Hepatocyte (in vitro differentiated cells): ENCODE results near the gene PLA2G3. TPM values are rescaled to one million over a fixed set of nuclear protein-coding genes. Genes with fewer than 3 reads are reported as not detected.

Experiments used
- DNase-seq: peaks from one replicate; pipeline ENCODE4 v3.0.0-alpha.2; 2016; ENCODE audit warnings: low spot score
- H2AFZ ChIP-seq: fragments of 200-600 bp; sonication (generic); 2 replicates; pipeline ENCODE4 v1.6.0; 2016; ENCODE audit warnings: antibody characterized with exemption, mild to moderate bottlenecking
- H3K27ac ChIP-seq: fragments of 200-600 bp; sonication (generic); 2 replicates; pipeline ENCODE4 v1.5.1; 2016; ENCODE audit warnings: mild to moderate bottlenecking
- H3K27me3 ChIP-seq: fragments of 200-600 bp; sonication (generic); 2 replicates; pipeline ENCODE4 v1.6.1; 2016
- H3K36me3 ChIP-seq: fragments of 200-600 bp; sonication (generic); replicated peaks from 2 replicates; pipeline ENCODE4 v1.5.1; 2016; ENCODE audit warnings: low read depth; ENCODE audit not compliant: insufficient read depth
- H3K4me1 ChIP-seq: fragments of 200-600 bp; sonication (generic); 2 replicates; pipeline ENCODE4 v1.5.1; 2016; ENCODE audit warnings: mild to moderate bottlenecking, moderate library complexity; ENCODE audit not compliant: insufficient read depth
- H3K4me2 ChIP-seq: fragments of 200-600 bp; sonication (generic); 2 replicates; pipeline ENCODE4 v1.6.0; 2016
- H3K4me3 ChIP-seq: fragments of 200-600 bp; sonication (generic); 2 replicates; pipeline ENCODE4 v1.5.1; 2016; ENCODE audit warnings: mild to moderate bottlenecking
- H3K79me2 ChIP-seq: fragments of 200-600 bp; sonication (generic); 2 replicates; pipeline ENCODE4 v1.6.0; 2017; ENCODE audit warnings: mild to moderate bottlenecking
- H3K9me2 ChIP-seq: fragments of 200-600 bp; sonication (generic); replicated peaks from 2 replicates; pipeline ENCODE4 v1.6.0; 2017; ENCODE audit warnings: mild to moderate bottlenecking; ENCODE audit not compliant: insufficient read depth
- H3K9me3 ChIP-seq: fragments of 200-600 bp; sonication (generic); 2 replicates; pipeline ENCODE4 v1.5.1; 2016; ENCODE audit warnings: low read depth, mild to moderate bottlenecking
- H4K20me1 ChIP-seq: fragments of 200-600 bp; sonication (generic); 2 replicates; pipeline ENCODE4 v1.6.0; 2016; ENCODE audit warnings: mild to moderate bottlenecking; ENCODE audit not compliant: insufficient read depth, poor library complexity, severe bottlenecking
- EZH2 ChIP-seq: fragments of 200-600 bp; sonication (generic); IDR thresholded peaks from 2 replicates; pipeline ENCODE4 v1.6.1; 2016; ENCODE audit warnings: antibody characterized with exemption, mild to moderate bottlenecking, borderline replicate concordance
- EZH2phosphoT487 ChIP-seq: fragments of 200-600 bp; sonication (generic); IDR thresholded peaks from one replicate; pipeline ENCODE4 v1.6.1; 2018; ENCODE audit warnings: antibody characterized with exemption, mild to moderate bottlenecking, low read depth, moderate library complexity; ENCODE audit not compliant: unreplicated experiment, severe bottlenecking
- WGBS: methylation state at CpG from one replicate; pipeline ENCODE4 v1.1.6; 2016; ENCODE audit warnings: low lambda C conversion rate; ENCODE audit errors: missing lambda C conversion rate; 5-methylcytosine and 5-hydroxymethylcytosine counted together
- polyA plus RNA-seq: library from polyadenylated mRNA; unstranded; fragments of >200 nt; fragmentation: Nextera tagmentation; extraction: Ambion mirVana; gene quantifications from 2 replicates; pipeline ENCODE4 v1.2.1, GENCODE V29; 2016
- total RNA-seq: library from RNA; depleted of rRNA; stranded (reverse); fragments of >200 nt; gene quantifications from 2 replicates; pipeline ENCODE4 v1.2.3, GENCODE V29; 2014
- TF ChIP-seq, protein P1 (sequence below): fragments of 200-600 bp; sonication (generic); IDR thresholded peaks from 2 replicates; pipeline ENCODE4 v1.5.1; 2016; ENCODE audit warnings: antibody characterized with exemption, mild to moderate bottlenecking; ENCODE audit not compliant: poor library complexity

PLA2G3 gene
- total and polyA plus RNA-seq, 2 experiments from 2014 or later = 0.10 to 0.52 TPM

DNA sequence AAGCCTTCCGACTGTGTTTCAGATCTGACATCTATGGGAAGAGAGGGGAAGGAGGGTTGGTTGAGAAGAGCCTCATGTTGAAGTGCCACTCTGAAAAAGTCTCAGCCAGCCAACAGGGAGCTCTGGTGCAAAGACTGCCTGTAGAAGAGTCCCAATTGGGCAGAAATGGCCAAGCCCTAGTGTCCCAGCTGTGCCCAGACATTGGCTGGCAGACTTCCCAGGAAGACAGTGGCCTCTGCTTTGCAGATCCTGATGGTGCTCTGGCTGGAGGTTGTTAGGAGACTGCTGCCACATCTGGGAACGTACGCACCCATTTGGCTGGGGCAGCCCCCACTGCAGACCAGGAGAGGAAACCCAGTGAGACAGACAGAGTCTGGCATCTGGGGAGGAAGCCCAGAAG, 3.2 kb upstream of the PLA2G3 start:
- DNase-seq = no peak
- Histone ChIP-seq H3K4me2 (no peak overlapping the region), H3K27me3 (peaks cover 14% of the 10 kb centered on the region), H3K79me2 (no peaks in the 10 kb centered on the region), H3K9me3 (peaks cover 4% of the 10 kb centered on the region), H3K4me1 (no peaks in the 10 kb centered on the region), H3K4me3 (no peak overlapping the region), H2AFZ (no peak overlapping the region), H3K36me3 (no peaks in the 10 kb centered on the region), H3K27ac (no peak overlapping the region), H3K9me2 (no peaks in the 10 kb centered on the region), H4K20me1 (no peaks in the 10 kb centered on the region)
- WGBS = 82% methylated on average over 3 of the region's 3 CpGs
- TF ChIP-seq, protein P1, sequence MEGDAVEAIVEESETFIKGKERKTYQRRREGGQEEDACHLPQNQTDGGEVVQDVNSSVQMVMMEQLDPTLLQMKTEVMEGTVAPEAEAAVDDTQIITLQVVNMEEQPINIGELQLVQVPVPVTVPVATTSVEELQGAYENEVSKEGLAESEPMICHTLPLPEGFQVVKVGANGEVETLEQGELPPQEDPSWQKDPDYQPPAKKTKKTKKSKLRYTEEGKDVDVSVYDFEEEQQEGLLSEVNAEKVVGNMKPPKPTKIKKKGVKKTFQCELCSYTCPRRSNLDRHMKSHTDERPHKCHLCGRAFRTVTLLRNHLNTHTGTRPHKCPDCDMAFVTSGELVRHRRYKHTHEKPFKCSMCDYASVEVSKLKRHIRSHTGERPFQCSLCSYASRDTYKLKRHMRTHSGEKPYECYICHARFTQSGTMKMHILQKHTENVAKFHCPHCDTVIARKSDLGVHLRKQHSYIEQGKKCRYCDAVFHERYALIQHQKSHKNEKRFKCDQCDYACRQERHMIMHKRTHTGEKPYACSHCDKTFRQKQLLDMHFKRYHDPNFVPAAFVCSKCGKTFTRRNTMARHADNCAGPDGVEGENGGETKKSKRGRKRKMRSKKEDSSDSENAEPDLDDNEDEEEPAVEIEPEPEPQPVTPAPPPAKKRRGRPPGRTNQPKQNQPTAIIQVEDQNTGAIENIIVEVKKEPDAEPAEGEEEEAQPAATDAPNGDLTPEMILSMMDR = no peak
- TF ChIP-seq EZH2phosphoT487 (no peak), EZH2 (no peak)

DNA sequence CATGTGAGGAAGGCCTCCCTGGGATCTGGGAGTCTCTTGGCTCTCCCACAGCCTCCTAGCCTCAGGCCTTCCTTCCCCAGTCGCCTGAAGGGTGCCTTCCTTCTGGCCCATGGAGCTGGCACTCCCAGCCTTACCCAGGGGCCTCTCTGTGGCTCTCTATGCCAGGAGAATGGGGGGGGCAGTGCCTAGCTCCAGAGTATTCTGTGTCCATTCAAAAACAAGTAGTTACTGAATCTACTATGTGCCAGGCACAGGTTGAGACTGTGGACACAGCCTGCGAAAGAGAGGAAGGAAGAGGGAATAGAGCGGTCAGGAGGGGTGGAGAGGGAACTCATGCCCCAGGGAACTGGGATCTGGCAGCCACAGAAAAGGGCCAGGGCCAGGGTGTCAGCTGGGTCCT, 2.7 kb upstream of the PLA2G3 start:
- H3K4me3 ChIP-seq = no peak overlapping the region
- peaks cover 4% of the 10 kb centered on the region for H3K9me3 ChIP-seq
- no peaks in the 10 kb centered on the region for H3K4me1 ChIP-seq
- peaks cover 14% of the 10 kb centered on the region for H3K27me3 ChIP-seq
- no peak for DNase-seq
- TF ChIP-seq EZH2 = no peak
- TF ChIP-seq, protein P1 = no peak
- no peak for TF ChIP-seq EZH2phosphoT487
- WGBS = 59% methylated on average over 3 of the region's 3 CpGs
- no peak overlapping the region for H3K27ac ChIP-seq
- H3K4me2 ChIP-seq = no peak overlapping the region
- H3K36me3 ChIP-seq = no peaks in the 10 kb centered on the region
- no peak overlapping the region for H2AFZ ChIP-seq
- H4K20me1 ChIP-seq = no peaks in the 10 kb centered on the region
- no peaks in the 10 kb centered on the region for H3K79me2 ChIP-seq
- no peaks in the 10 kb centered on the region for H3K9me2 ChIP-seq

DNA sequence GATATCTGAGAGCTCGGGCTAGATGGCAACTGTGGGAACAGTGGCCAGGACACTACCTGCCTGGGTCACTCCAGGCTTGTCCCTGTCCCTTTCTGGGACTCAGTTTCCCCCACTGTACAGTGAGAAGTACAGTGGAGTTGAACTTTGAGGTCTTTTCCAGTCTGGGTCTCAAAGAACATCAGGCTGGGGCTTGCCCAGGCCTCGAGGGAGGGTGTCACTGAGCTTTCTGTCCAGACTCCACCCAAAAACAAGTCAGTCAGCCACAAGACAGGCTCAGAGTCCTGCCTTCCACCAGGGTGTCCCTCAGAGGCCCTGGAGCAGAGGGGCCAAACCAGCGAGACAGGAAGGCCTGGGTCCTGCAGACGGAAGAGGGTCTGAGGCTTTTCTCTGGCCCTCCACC, 2.0 kb upstream of the PLA2G3 start:
- H3K9me2 ChIP-seq = no peaks in the 10 kb centered on the region
- no peak overlapping the region for H3K4me3 ChIP-seq
- no peak overlapping the region for H3K4me2 ChIP-seq
- 71% methylated on average over 4 of the region's 4 CpGs for WGBS
- peaks cover 14% of the 10 kb centered on the region for H3K27me3 ChIP-seq
- no peak for TF ChIP-seq EZH2phosphoT487
- TF ChIP-seq, protein P1 = no peak
- TF ChIP-seq EZH2 = no peak
- no peak overlapping the region for H3K27ac ChIP-seq
- H2AFZ ChIP-seq = no peak overlapping the region
- H3K9me3 ChIP-seq = peaks cover 4% of the 10 kb centered on the region
- no peaks in the 10 kb centered on the region for H3K36me3 ChIP-seq
- H3K79me2 ChIP-seq = no peaks in the 10 kb centered on the region
- no peaks in the 10 kb centered on the region for H3K4me1 ChIP-seq
- DNase-seq = no peak
- no peaks in the 10 kb centered on the region for H4K20me1 ChIP-seq

DNA sequence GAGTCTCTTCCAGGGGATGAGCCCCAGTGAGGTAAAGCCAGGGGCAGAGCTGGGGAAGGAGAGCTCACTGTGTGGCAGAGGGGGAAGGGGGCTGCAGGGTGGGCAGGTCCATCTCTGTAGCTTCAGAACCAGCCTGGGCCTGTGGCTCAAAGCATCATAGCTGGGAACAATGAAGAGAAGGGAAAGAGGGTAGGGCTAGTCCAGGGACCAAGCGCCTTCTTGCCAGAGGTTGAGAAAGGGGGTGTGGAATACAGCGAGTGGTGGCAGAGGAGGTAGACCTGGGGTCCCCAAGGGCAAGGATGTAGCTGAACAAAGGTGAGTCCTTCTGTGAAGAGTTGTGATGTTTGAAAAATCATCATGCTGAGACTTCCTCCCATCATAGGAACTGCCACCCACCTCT, 1.2 kb upstream of the PLA2G3 start:
- H2AFZ ChIP-seq = no peak overlapping the region
- no peak overlapping the region for H3K4me3 ChIP-seq
- no peaks in the 10 kb centered on the region for H3K36me3 ChIP-seq
- no peak overlapping the region for H3K4me2 ChIP-seq
- H4K20me1 ChIP-seq = no peaks in the 10 kb centered on the region
- DNase-seq = no peak
- no peak overlapping the region for H3K27ac ChIP-seq
- no peaks in the 10 kb centered on the region for H3K9me2 ChIP-seq
- H3K79me2 ChIP-seq = no peaks in the 10 kb centered on the region
- TF ChIP-seq EZH2phosphoT487 (no peak), EZH2 (no peak)
- TF ChIP-seq, protein P1 = no peak
- no peaks in the 10 kb centered on the region for H3K4me1 ChIP-seq
- peaks cover 14% of the 10 kb centered on the region for H3K27me3 ChIP-seq
- H3K9me3 ChIP-seq = no peaks in the 10 kb centered on the region
- WGBS = 100% methylated on average over 2 of the region's 2 CpGs
